ENCODE results near the gene MRPL49.
A peak's percentile ranks its signal among the peaks of the same experiment; 100 is the strongest.

The MRPL49 gene

GRCh38 chr11:65126624-65127274, 4.6 kb downstream of the MRPL49 start:
- Histone ChIP-seq H3K4me2 (no peak overlapping the region), H3K4me1 (peaks cover 61% of the 10 kb centered on the region), H4K20me1 (peaks cover 42% of the 10 kb centered on the region), H3K9me3 (no peaks in the 10 kb centered on the region), H3K4me3 (no peak overlapping the region), H3K27me3 (no peaks in the 10 kb centered on the region), H3K9ac (no peak overlapping the region), H3K36me3 (peaks cover 77% of the 10 kb centered on the region), H3K27ac (no peak overlapping the region)
- no peak for TF ChIP-seq Cebpa-rat (IDR thresholded peaks at IDR 0.05)

DNA sequence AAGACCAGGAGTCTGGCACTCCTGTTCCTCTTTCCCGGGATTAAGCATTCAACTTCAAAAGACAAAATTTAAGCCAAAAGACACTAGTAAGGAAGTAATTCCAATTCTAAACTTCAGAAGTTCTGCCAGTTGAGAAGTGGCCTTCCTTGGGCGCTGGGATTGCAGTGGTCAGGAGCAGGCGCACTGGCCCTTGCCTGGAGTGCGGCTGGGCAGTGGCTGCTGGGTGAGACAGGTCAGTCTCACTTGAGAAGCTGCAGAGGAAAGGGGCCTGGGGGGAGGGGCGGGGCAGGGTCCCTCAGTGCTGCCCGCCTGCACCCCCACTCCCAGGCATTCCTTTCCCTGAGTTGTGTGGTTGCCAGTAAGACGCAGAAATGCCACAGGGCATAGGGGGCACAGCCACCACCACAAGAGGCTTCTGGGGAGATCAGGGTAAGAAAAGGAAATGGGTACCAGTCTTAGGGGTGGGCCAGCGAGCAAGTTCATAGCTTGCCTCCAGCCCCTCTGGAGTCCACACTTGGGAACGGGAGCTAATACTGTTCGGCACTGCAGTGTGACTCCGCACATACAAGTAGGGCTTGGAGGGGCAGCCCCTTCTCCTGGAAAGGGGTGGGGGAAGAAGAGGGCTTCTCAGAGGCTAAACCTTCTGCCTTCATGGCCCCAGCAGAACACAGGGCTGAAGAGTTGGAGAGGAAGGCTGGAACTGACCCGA, 5.5 kb downstream of the MRPL49 start:
- Histone ChIP-seq H3K27ac (peak overlapping the region; percentile 44; the same call in 1 of the 2 replicates), H3K9ac (0 out of 2 replicates have a peak overlapping the region, but pooled peaks have one; percentile 50), H3K9me3 (no peaks in the 10 kb centered on the region), H3K4me3 (no peak overlapping the region), H4K20me1 (peaks cover 42% of the 10 kb centered on the region), H3K36me3 (peaks cover 85% of the 10 kb centered on the region), H3K27me3 (no peaks in the 10 kb centered on the region), H3K4me1 (peaks cover 68% of the 10 kb centered on the region), H3K4me2 (no peak overlapping the region)
- no peak for TF ChIP-seq Cebpa-rat (IDR thresholded peaks at IDR 0.05)

GRCh38 chr11:65128182-65129145, 6.3 kb downstream of the MRPL49 start:
- Histone ChIP-seq H3K36me3 (peaks cover 93% of the 10 kb centered on the region), H3K9me3 (no peaks in the 10 kb centered on the region), H3K9ac (0 out of 2 replicates have a peak overlapping the region, but pooled peaks have one; percentile 50), H3K27ac (peak overlapping the region; percentile 78), H3K4me3 (no peak overlapping the region), H3K4me1 (peaks cover 61% of the 10 kb centered on the region), H4K20me1 (peaks cover 42% of the 10 kb centered on the region), H3K4me2 (0 out of 2 replicates have a peak overlapping the region, but pooled peaks have one; percentile 99), H3K27me3 (no peaks in the 10 kb centered on the region)
- no peak for TF ChIP-seq Cebpa-rat (IDR thresholded peaks at IDR 0.05)

GRCh38 chr11:65129649-65130441, 7.7 kb downstream of the MRPL49 start:
- Histone ChIP-seq H3K4me2 (peak overlapping the region; percentile 99), H3K27ac (peak overlapping the region; percentile 78), H3K9ac (peak overlapping the region; percentile 70)

GRCh38 chr11:65130631-65131416, 8.7 kb downstream of the MRPL49 start:
- Histone ChIP-seq H3K4me1 (peaks cover 56% of the 10 kb centered on the region), H3K36me3 (peaks cover 73% of the 10 kb centered on the region), H3K4me3 (peak overlapping the region; percentile 99), H3K27ac (peak overlapping the region; percentile 99), H3K4me2 (peak overlapping the region; percentile 99), H3K27me3 (no peaks in the 10 kb centered on the region), H3K9ac (peak overlapping the region; percentile 98), H4K20me1 (peaks cover 49% of the 10 kb centered on the region), H3K9me3 (no peaks in the 10 kb centered on the region)
- TF ChIP-seq Cebpa-rat (IDR thresholded peaks at IDR 0.05) = no peak

More at GRCh38 chr11:65129649-65130441, 7.7 kb downstream of the MRPL49 start:
- H3K4me3 ChIP-seq = peak overlapping the region; percentile 52
- TF ChIP-seq Cebpa-rat (IDR thresholded peaks at IDR 0.05) = no peak
- peaks cover 83% of the 10 kb centered on the region for H3K36me3 ChIP-seq
- H3K4me1 ChIP-seq = peaks cover 49% of the 10 kb centered on the region
- H4K20me1 ChIP-seq = peaks cover 49% of the 10 kb centered on the region
- H3K9me3 ChIP-seq = no peaks in the 10 kb centered on the region
- no peaks in the 10 kb centered on the region for H3K27me3 ChIP-seq

DNA sequence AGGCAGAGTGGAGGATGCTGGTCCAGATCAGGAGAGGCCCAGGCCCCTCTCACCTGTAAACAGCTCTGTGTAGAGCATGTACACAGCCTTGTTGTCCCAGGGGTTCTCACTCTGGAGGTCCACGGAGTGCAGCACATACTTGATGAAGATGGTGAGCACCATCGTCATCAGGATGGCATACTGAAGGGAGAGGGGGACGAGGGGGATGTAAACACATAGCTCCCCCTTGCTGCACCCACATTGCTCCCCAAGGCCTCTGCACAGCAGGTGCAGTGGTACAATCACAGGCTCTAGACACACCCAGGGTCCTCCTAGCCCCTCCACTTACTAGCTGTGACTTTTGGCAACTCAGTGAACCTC, 9.3 kb downstream of the MRPL49 start:
- peaks cover 62% of the 10 kb centered on the region for H3K4me1 ChIP-seq
- no peaks in the 10 kb centered on the region for H3K9me3 ChIP-seq
- H3K36me3 ChIP-seq = peaks cover 68% of the 10 kb centered on the region
- TF ChIP-seq Cebpa-rat (IDR thresholded peaks at IDR 0.05) = no peak
- H3K27me3 ChIP-seq = no peaks in the 10 kb centered on the region
- H3K4me3 ChIP-seq = peak overlapping the region; percentile 99
- H3K4me2 ChIP-seq = peak overlapping the region; percentile 99
- H4K20me1 ChIP-seq = peaks cover 47% of the 10 kb centered on the region
- H3K27ac ChIP-seq = peak overlapping the region; percentile 99
- peak overlapping the region; percentile 98 for H3K9ac ChIP-seq

DNA sequence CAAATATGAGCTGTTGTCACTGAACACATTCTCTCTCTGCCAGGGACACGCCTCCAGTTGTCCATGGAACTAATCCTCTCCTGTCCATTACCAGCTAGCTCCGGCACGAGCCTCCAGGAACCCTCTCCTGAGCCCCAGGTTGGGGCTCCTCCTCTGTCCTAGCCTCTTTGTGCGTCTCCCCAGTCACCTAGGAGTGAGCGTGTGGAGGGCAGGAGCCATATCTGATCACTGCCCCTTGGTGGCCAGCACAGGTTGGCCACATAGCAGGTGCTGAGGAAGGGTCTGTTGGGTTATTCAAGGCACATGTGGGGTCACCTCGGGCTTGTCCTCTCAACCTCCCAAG, 9.7 kb downstream of the MRPL49 start:
- Histone ChIP-seq H3K9ac (peak overlapping the region; percentile 98), H3K4me3 (peak overlapping the region; percentile 99), H3K4me1 (peaks cover 67% of the 10 kb centered on the region), H3K4me2 (peak overlapping the region; percentile 99), H3K27ac (peak overlapping the region; percentile 99), H4K20me1 (peaks cover 42% of the 10 kb centered on the region), H3K36me3 (peaks cover 63% of the 10 kb centered on the region), H3K9me3 (no peaks in the 10 kb centered on the region), H3K27me3 (no peaks in the 10 kb centered on the region)
- TF ChIP-seq Cebpa-rat (IDR thresholded peaks at IDR 0.05) = no peak

GRCh38 chr11:65132238-65132987, 10.3 kb downstream of the MRPL49 start:
- H3K27ac ChIP-seq = peak overlapping the region; percentile 99
- no peaks in the 10 kb centered on the region for H3K27me3 ChIP-seq
- peak overlapping the region; percentile 98 for H3K9ac ChIP-seq
- H3K4me2 ChIP-seq = peak overlapping the region; percentile 99
- H3K4me1 ChIP-seq = peaks cover 72% of the 10 kb centered on the region
- peaks cover 37% of the 10 kb centered on the region for H4K20me1 ChIP-seq
- H3K4me3 ChIP-seq = peak overlapping the region; percentile 99
- no peaks in the 10 kb centered on the region for H3K9me3 ChIP-seq
- peaks cover 57% of the 10 kb centered on the region for H3K36me3 ChIP-seq
- TF ChIP-seq Cebpa-rat (IDR thresholded peaks at IDR 0.05) = no peak

All from BLaER1 (cell line).